HG03175 (cell line): ENCODE measurements around the gene SLC22A8.
A peak's percentile ranks its signal among the peaks of the same experiment; 100 is the strongest.
"Not testable (repeated sequence)": the region's sequence is repeated elsewhere in the genome, so short reads cannot be mapped to it uniquely, and the experiment has no call there.

Experiments
- ATAC-seq: cut with Tn5 transposase; IDR thresholded peaks from one replicate; pipeline ENCODE4 v1.9.1; 2021; ENCODE audit warnings: mild to moderate bottlenecking, moderate library complexity; ENCODE audit not compliant: unreplicated experiment

The SLC22A8 gene, protein sequence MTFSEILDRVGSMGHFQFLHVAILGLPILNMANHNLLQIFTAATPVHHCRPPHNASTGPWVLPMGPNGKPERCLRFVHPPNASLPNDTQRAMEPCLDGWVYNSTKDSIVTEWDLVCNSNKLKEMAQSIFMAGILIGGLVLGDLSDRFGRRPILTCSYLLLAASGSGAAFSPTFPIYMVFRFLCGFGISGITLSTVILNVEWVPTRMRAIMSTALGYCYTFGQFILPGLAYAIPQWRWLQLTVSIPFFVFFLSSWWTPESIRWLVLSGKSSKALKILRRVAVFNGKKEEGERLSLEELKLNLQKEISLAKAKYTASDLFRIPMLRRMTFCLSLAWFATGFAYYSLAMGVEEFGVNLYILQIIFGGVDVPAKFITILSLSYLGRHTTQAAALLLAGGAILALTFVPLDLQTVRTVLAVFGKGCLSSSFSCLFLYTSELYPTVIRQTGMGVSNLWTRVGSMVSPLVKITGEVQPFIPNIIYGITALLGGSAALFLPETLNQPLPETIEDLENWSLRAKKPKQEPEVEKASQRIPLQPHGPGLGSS

DNA sequence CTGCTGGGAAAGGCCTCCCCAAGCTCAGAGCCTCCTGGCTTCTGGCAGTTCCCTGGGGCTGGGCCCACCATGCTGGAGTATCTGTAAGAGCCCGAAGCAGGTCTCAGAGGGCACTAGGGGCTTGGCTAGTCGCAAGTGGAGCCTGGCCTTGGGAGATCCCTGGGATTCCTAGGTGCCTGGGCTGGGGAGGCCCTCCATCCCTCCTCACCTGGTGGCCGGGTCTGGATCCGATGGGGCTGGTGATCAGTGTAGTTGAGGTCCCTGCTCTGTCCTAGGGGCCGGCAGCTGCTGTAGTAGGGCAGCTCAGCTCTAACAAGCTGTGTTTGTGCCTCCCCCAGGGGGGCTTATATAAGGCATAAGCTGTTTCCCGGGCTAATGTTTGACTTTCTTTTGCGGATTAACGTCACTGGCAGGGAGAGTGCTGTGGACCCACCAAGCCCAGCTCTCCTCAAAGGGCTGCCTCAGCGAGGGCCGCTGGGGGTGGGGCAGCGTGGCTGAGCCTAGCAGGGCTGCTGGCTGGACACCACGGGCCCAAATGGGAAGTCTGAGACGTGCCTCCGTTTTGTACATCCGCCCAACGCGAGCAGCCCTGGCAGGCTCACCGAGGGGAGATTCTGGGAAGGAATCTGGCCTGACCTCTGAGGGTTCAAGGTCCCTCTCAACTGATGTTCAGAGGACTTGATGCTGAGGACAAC is at the start of gene SLC22A8:
Gene SLC22A8, minus strand, starts transcription at position 321 of the 695 bp plus-strand sequence. CDS start 883 bp downstream, outside the sequence.
- no peak for ATAC-seq

DNA sequence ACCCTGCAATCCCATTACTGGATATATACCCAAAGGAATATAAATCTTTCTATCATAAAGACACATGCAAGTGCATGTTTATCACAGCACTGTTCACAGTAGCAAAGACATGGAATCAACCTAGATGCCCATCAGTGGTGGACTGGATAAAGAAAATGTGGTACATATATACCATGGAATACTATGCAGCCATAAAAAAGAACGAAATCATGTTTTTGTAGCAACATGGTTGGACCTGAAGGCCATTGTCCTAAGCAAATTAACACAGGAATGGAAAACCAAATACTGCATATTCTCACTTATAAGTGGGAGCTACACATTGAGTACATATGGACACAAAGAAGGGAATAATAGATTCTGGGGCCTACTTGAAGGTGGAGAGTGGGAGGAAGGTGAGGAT is 30.6 kb upstream of the SLC22A8 start:
- ATAC-seq, result not testable (repeated sequence)

DNA sequence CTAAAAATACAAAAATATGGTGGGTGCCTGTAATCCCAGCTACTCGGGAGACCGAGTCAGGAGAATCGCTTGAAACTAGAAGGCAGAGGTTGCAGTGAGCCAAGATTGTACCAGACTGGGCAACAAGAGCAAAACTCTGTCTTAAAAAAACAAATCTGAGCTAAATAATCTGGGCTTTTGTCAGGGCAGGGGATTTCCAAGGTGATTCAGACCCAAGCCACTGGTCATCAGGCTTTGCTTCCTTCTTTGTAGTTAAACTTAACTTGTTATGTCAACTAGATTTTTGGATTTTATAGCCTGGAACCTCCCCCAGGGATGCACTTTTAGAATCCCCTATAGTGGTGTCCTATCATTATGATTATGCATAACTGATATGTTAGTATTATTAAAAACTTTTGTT is 27.0 kb upstream of the SLC22A8 start:
- ATAC-seq, result no peak

GRCh38 chr11:63032457-63032856 is 16.8 kb upstream of the SLC22A8 start:
- ATAC-seq, result no peak

GRCh38 chr11:63023841-63024648 is 8.4 kb upstream of the SLC22A8 start:
- peak; percentile 47 for ATAC-seq

DNA sequence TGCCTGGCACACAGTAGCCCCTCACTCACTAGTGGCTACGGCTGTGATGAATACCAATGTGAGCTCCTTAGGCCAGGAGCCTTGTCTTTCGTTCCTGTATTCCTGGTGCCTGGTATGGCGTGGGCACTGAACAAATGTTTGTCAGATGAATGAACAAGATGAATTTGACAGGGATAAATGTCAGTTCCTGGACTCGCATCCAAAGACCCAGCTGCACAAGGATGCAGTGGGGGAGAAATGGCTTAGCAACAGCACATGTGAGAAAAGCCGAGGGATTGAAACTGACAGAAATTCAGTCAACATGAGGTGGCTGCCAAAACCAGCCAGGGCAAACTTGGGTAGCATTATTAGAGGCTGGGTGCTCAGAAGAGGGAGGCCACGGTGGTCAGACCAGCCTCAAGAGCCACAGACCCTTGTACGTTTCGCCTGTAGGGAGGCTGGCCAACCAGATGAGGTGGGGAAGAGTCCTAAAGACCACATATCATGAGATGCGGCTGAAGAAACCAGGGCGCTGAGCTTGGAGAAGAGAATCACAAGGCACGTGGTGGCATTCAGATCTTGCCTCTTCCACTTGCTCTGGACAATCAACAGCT is 7.7 kb upstream of the SLC22A8 start:
- no peak for ATAC-seq

GRCh38 chr11:63022441-63022840 is 6.8 kb upstream of the SLC22A8 start:
- no peak for ATAC-seq

GRCh38 chr11:63020671-63021291 is 5.1 kb upstream of the SLC22A8 start:
- ATAC-seq, result no peak

- no peak for ATAC-seq
Measured at GRCh38 chr11:63019506-63019905, 3.9 kb upstream of the SLC22A8 start.

DNA sequence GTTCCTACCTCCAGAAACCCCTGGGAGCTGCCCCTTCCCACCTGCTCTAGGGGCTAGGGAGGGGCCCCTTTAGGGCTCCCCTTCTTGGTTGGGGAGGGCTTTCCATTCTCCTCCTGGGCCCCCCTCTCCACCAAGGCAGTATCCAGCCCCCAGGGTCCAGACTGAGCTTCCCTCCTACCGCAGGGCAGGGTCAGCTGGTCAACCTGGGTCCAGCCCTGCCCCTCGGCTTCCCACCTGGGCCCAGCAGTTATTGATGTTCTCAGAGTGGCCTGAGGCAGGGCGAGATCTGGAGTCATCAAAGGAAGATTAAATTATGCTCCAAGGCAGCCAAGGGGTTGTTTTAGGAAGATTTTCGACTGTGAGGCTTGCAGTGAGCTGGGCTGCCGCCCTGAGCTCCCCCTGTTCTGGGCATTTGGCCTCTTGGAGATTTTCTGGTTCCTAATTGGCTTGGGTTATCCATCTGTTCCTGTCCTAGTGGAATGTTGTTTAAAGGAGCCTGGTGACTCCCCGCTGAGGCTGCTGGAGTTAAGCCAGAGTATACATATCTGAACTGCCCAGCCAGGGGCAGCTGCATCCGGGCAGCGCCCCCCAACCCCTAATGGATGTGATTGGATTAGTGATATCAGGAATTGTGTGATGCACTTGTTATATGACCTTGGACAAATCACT is 1.8 kb upstream of the SLC22A8 start:
- no peak for ATAC-seq

- ATAC-seq, result no peak
Measured at GRCh38 chr11:63014408-63015055, 1.1 kb downstream of the SLC22A8 start.

- ATAC-seq, result no peak
Measured at GRCh38 chr11:63012839-63013238, 2.8 kb downstream of the SLC22A8 start.

GRCh38 chr11:63012430-63012829 is 3.2 kb downstream of the SLC22A8 start:
- no peak for ATAC-seq

DNA sequence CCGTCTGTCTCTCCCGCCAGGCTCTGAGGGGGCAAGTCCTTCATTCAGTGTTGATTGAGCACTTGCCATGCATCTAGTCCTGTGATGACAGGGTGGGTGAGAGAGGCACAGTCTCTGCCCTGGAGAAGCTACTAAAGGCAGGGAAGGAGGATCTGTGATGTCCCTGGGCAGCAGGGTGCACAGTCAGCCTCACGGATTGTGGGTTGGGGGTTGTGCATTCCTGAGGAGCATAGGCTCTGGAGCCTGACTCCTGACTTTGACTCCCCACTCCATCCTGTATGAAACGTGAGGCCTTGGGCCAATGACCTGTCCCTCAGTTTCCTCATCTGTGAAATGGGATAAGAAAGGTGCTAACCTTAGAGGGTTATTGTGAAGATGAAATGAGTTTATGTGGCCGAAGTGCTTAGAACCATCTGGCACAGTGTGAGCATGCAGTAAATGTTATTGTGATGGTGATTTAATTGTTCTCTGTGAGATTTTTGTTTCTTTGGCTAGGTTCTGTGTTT is 4.7 kb downstream of the SLC22A8 start:
- ATAC-seq, result no peak

- no peak for ATAC-seq
Measured at GRCh38 chr11:63007920-63008319, 7.7 kb downstream of the SLC22A8 start.

GRCh38 chr11:63001456-63001855 is 14.2 kb downstream of the SLC22A8 start:
- no peak for ATAC-seq

DNA sequence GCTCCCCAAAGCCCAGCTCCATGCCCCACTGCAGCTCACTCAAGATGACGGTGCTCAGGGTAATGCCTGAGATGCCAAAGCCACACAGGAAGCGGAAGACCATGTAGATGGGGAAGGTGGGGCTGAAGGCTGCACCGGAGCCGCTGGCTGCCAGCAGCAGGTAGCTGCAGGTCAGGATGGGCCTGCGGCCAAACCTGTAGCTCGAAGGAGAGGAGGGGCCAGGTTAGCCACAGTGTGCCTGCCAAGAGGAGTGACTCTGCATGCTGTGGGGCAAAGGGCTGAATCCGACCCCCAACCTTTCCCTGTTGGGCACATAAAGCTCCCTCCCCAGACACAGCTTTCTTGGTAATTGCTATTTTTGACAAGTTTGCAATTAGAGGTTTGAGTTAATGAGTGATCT is 16.0 kb downstream of the SLC22A8 start:
- no peak for ATAC-seq

GRCh38 chr11:62999156-62999555 is 16.5 kb downstream of the SLC22A8 start:
- no peak for ATAC-seq

DNA sequence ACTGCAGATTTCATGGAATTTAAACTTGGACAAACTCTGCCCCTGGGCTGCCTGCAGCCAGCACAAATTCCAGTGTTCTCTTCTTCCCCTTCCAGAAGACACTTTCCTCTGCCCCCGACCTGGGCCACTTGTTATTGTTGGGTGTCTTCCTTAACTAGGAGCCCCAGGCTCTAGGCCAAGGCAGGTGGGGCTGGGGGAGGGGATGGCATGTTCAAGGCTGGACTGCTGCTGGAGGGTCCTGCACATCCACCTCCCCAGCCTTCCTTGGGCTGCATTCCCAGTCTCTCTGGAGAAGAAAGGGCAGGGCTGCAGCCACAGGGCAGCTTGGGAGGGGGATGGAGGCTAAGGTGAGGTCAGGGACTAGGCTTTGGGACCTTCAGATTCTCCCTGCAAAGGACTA is 19.4 kb downstream of the SLC22A8 start:
- ATAC-seq, result no peak
